Psoas muscle (tissue), 8 donors: ENCODE data around the gene MYO3B. TPM values are rescaled to one million over a fixed set of nuclear protein-coding genes. Genes with fewer than 3 reads are reported as not detected.

Source experiments
- ATAC-seq, 4 donors: fragments of 200-7000 bp; cut with Tn5 transposase; one replicate each; pipeline ENCODE4 v1.9.1; 2020; ENCODE audit warnings: moderate library complexity in 3 of 4, mild to moderate bottlenecking in 2 of 4
- DNase-seq, 2 donors: peaks; one replicate each; pipeline ENCODE4 v3.0.0-alpha.2; 2020
- H3K27ac ChIP-seq: fragments of 200-600 bp; one replicate; pipeline ENCODE4 v1.8.0; 2022
- H3K27me3 ChIP-seq, 3 donors: fragments of 200-600 bp in 1 of 3; one replicate each; pipeline versions ENCODE4 v1.6.1 to v1.8.0; 2013 to 2022; ENCODE audit warnings: low read length in 2 of 3, mild to moderate bottlenecking in 2 of 3, moderate library complexity in 1 of 3; ENCODE audit not compliant: insufficient read depth in 3 of 3
- H3K36me3 ChIP-seq, 2 donors: fragments of 200-600 bp in 1 of 2; one replicate each; pipeline versions ENCODE4 v1.6.1 to v1.8.0; 2013 to 2022; ENCODE audit warnings: low read depth in 1 of 2, mild to moderate bottlenecking in 1 of 2, moderate library complexity in 1 of 2; ENCODE audit not compliant: insufficient read depth in 1 of 2
- H3K4me1 ChIP-seq: fragments of 200-600 bp; one replicate; pipeline ENCODE4 v1.8.0; 2022
- H3K4me3 ChIP-seq: fragments of 200-600 bp; one replicate; pipeline ENCODE4 v1.8.0; 2022; ENCODE audit warnings: mild to moderate bottlenecking
- H3K9me3 ChIP-seq: fragments of 200-600 bp; one replicate; pipeline ENCODE4 v1.8.0; 2022
- WGBS, 3 donors: extraction: QIAGEN DNeasy Blood & Tissue Kit; methylation state at CpG; one replicate each; pipeline versions ENCODE4 v1.1.6 to v1.1.7; 2013; 5-methylcytosine and 5-hydroxymethylcytosine counted together
- intact Hi-C, 2 donors: fragments of 100-400 bp; cut with DNase I; formaldehyde crosslinking; loops; one replicate each; pipeline versions ENCODE4 v1.11.0 to v1.14.2; 2022
- polyA plus RNA-seq, 3 donors: library from polyadenylated mRNA; stranded (reverse); fragments of 200-250 nt; gene quantifications; one replicate each; pipeline ENCODE4 v1.2.3, GENCODE V29; 2013
- total RNA-seq, 4 donors: library from RNA; stranded (reverse); fragmentation: NEBNext Ultra II Directional in 2 of 4; extraction: Animal tissue kit (Norgen Biotek cat#: 25700) in 2 of 4; gene quantifications; one replicate each; pipeline versions ENCODE4 v1.2.1 to v1.2.4, GENCODE V29; 2021 to 2023
- TF ChIP-seq, protein P1 (sequence below): fragments of 200-600 bp; IDR thresholded peaks from one replicate; pipeline ENCODE4 v1.8.0; 2022; ENCODE audit warnings: antibody characterized with exemption
- donor health status: healthy with polysubstance abuse.
- donor health status: DM: no; HTN: no; CAD: no; lungs with moderate emphysema.
- donor health status: Bipolar disorder and iron deficiency.
- donor health status: healthy.
- donor health status: DM: yes; HTN: yes; CAD: no.
- donor health status: DM: no; HTN: no; CAD: no.
- donor health status: DM: no; HTN: no; CAD: no.
- donor health status: DM: yes; HTN: yes; CAD: no.

Gene MYO3B
- total and polyA plus RNA-seq, 7 donors = 0.04 to 0.32 TPM; not detected in 5

GRCh38 chr2:170394641-170395387, 216.9 kb downstream of the MYO3B start:
- intact Hi-C loops = no loop called here
- H3K4me1 ChIP-seq = no peaks in the 10 kb centered on the region

DNA sequence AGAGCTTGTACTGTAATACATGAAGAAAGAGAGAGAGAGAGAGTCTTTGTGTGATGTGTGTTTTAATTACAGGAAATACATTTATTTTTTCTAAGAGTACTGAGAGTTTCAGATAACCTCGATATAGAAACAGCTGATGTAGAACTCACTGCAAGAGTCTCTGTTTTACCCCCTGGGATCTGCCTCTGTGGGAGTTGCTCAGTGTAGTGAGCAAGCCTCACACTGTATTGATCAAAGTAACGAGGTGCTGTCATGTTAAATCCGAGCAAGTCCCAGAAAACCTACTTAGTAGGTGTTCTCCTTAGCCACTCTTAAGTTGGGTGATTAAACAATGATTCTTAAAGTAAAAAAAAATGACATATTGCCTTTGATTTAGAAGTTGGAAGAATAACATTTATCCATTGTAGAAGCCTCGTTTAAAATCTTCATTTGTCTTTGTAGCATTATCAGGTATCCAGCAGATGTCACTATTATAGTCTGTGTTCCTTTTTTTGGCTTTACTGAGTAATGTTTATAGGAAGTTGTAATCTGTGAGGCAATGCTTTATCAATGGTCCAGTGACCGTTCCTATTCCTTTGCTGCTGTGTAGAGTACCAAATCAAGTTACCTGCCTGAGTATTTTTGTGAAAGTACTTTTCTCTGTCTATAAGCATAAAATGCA, 219.0 kb downstream of the MYO3B start:
- H3K9me3 ChIP-seq = no peaks in the 10 kb centered on the region
- H3K4me1 ChIP-seq = no peaks in the 10 kb centered on the region
- H3K27ac ChIP-seq = no peak overlapping the region
- peaks cover 0 to 24% (median 10%) of the 10 kb centered on the region in 3 donors for H3K27me3 ChIP-seq
- TF ChIP-seq, protein P1, sequence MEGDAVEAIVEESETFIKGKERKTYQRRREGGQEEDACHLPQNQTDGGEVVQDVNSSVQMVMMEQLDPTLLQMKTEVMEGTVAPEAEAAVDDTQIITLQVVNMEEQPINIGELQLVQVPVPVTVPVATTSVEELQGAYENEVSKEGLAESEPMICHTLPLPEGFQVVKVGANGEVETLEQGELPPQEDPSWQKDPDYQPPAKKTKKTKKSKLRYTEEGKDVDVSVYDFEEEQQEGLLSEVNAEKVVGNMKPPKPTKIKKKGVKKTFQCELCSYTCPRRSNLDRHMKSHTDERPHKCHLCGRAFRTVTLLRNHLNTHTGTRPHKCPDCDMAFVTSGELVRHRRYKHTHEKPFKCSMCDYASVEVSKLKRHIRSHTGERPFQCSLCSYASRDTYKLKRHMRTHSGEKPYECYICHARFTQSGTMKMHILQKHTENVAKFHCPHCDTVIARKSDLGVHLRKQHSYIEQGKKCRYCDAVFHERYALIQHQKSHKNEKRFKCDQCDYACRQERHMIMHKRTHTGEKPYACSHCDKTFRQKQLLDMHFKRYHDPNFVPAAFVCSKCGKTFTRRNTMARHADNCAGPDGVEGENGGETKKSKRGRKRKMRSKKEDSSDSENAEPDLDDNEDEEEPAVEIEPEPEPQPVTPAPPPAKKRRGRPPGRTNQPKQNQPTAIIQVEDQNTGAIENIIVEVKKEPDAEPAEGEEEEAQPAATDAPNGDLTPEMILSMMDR = peak; percentile 9
- ATAC-seq (no peak), DNase-seq (no peak)
- H3K4me3 ChIP-seq = no peak overlapping the region
- no peaks in the 10 kb centered on the region for H3K36me3 ChIP-seq
- intact Hi-C loops = no loop called here
- WGBS, 3 donors = 23 to 30% (median 29%) methylated on average over 5 of the region's 5 CpGs

More at GRCh38 chr2:170394641-170395387, 216.9 kb downstream of the MYO3B start:
- H3K4me3 ChIP-seq = no peak overlapping the region
- H3K9me3 ChIP-seq = no peaks in the 10 kb centered on the region
- no peak overlapping the region for H3K27ac ChIP-seq
- ATAC-seq = no peak
- H3K27me3 ChIP-seq = peaks cover 0 to 29% (median 12%) of the 10 kb centered on the region in 3 donors
- H3K36me3 ChIP-seq = no peaks in the 10 kb centered on the region
- TF ChIP-seq, protein P1 = no peak
- no peak for DNase-seq

DNA sequence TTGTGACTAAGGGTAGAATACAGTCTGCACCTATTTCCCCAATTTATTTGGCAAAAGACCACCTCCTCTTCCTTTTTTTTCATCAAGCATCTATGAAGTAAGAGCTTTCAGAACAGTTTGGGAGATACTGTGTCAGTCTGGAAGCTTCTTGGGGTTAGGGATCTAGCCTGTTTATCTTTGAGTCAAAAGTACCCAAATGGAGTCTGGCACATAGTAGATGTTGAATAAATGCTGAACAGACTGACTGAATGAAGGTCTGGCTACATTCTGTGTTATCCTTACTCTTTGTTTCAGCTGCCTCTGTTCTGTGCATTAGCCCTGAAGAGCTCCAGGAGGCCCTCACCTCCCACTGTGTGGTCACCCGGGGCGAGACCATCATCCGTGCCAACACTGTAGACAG, 223.2 kb downstream of the MYO3B start:
- intact Hi-C loops = loop anchor here (5.0 to 10.0 kb wide), 3 partner anchors 344 to 1886 kb away; partner anchors contain the start of gene GAD1 (in 1 of the 2)
- Histone ChIP-seq H3K27me3 (peaks cover 0 to 8% (median 4%) of the 10 kb centered on the region in 3 donors), H3K9me3 (no peaks in the 10 kb centered on the region), H3K4me3 (no peak overlapping the region), H3K36me3 (no peaks in the 10 kb centered on the region), H3K4me1 (no peaks in the 10 kb centered on the region), H3K27ac (no peak overlapping the region)
- TF ChIP-seq, protein P1 = no peak
- 75 to 88% (median 86%) methylated on average over 3 of the region's 3 CpGs for WGBS, 3 donors
- no peak for ATAC-seq
- DNase-seq = no peak

DNA sequence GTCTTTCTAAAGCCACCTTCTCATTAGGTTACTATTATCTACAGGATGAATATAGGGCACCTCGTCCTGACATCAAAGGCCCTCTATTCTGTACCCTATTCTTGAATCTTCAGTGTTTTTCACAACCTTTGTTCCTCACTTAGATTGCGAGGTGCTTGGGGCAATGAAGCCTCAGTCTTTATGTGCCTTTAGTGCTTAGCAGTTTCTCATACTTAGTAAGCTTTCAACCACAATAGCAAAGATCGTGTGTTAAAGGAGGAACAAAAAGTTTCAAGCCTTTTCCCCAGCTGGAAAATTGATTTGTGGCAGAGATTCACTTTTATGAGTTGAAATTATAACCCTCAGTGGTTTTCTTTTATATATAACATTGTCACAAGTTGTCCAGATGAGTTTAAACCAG, 226.9 kb downstream of the MYO3B start:
- no peak for ATAC-seq
- no peaks in the 10 kb centered on the region for H3K4me1 ChIP-seq
- no peaks in the 10 kb centered on the region for H3K27me3 ChIP-seq
- 82 to 86% (median 85%) methylated on average over 3 of the region's 3 CpGs for WGBS, 3 donors
- TF ChIP-seq, protein P1 = no peak
- no peak for DNase-seq
- no peaks in the 10 kb centered on the region for H3K36me3 ChIP-seq
- H3K9me3 ChIP-seq = no peaks in the 10 kb centered on the region
- H3K27ac ChIP-seq = no peak overlapping the region
- H3K4me3 ChIP-seq = no peak overlapping the region
- intact Hi-C loops = loop anchor here (5.0 to 10.0 kb wide), 3 partner anchors 340 to 1882 kb away; partner anchors contain the start of gene GAD1 (in 1 of the 2)
